GM18520 (cell line): ENCODE measurements around the gene TMCC1.
"Not testable (repeated sequence)": the region's sequence is repeated elsewhere in the genome, so short reads cannot be mapped to it uniquely, and the experiment has no call there.

Experiments
- ATAC-seq: cut with Tn5 transposase; IDR thresholded peaks from one replicate; pipeline ENCODE4 v1.9.1; 2021; ENCODE audit not compliant: unreplicated experiment

Gene TMCC1

DNA sequence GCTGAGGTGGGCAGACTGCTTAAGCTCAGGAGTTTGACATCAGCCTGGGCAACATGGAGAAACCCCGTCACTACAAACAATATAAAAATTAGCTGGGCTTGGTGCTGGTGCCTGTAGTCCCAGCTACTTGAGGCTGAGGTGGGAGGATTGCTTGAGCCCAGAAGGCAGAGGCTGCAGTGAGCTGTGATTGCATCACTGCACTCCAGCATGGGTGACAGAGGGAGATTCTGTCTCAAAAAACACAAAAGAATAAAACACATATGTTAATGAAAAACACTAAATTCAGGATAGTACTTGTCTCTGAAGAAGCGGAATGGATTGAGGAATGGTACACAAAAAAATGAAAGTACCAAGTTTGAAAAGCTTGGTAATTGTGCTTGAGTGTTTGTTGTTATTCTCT lies 159.1 kb downstream of the TMCC1 start:
- ATAC-seq, result no peak

DNA sequence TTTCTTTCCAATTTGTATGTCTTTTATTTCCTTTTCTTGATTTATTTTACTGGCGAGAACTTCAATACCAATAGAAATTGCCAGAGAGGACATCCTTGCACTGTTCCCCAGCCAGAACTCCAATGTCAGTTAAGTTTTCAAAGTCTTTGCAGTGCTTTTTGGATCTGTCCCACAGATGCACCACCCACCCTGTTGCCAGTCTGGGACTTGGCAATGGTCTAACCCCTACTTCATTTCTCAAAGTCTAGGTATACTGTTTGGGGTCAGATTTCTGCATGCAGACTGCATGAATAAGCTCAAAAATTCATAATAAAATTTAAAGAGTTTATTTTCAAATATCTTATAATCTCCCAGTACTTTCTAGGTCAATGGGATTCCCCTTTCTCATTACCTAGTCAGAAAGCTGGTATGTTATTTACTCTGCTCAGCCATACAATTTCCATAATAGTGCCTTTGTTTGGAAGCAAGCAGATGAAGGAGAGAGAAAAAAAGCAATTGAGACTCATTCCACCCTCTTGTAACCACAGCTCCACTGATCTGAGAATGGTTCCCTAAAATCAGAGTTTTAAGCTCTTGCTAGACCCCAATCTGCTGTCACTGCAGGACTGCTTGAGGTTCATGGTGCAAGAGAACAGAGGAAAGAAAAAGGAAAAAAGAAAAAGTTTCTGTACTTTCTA lies 161.2 kb downstream of the TMCC1 start:
- ATAC-seq, result no peak

DNA sequence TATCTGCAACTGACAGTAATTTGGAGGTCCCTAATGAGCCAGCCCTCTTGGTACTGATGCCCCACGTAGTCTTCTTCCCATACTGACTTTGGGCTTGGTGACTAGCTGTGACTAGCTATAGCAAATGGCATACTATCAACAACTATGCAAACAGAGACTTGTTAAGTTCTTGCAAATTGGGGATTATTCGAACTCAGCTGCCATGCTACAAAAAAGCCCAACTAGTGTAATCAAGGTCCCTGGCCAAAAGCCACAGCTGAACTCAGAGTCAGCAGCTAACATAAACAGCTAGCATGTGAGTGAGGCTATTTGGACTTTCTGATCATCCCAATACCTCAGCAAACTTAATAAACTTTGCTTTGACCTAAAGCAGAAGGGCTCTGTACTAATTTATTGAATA lies 165.8 kb downstream of the TMCC1 start:
- no peak for ATAC-seq

DNA sequence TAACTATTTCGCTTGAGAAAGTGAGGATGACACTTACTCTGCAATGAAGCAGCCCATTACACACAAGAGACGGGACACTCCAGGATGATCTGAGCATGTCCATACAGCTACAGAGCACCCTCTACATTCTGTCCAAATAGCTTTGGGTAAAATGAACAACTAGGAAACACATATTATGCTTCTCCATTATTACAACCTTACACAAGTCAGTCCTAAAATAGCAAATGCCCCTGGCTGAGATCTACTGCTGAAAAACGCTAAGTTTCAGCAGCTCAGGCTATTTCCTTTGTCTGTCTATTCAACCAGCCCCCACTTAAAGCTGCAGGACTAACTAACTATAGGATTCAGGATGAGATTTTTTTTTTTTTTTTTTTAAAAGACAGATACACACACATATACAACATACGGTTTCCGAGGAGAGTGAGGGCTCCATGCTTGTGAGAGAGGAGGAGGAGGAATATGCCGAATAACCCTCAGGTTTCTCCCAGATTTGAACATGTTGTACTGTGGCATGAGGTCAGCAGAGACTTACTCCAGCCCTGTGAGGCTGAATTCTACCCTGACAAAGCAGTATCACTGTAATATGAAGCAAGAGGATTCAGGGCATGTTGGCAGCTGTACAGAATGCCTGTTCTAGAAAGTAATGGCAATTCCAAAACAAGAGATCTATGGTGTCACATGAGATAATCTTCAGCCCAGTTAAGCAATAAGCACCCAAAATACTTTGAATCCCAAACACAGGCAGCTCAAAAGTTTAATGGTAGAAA lies 169.8 kb downstream of the TMCC1 start:
- no peak for ATAC-seq

DNA sequence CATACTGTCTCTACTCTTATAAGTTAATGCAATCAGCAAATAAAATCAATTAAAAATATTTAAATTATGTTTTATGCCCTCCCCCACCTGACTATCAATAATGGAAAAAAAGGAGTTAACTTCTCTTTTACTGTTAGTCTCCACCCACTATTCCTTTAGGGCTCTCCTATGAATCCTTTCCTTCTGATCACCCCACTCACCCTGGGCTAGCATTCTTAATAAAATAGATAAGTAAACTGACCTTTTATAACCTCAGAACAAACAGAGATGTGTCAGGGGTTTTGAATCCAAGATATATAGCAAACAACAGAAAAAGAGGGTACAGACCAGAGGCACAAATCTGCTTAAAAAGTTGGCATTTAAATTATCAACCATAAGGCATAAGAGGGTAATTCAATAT lies 171.0 kb downstream of the TMCC1 start:
- ATAC-seq, result no peak

DNA sequence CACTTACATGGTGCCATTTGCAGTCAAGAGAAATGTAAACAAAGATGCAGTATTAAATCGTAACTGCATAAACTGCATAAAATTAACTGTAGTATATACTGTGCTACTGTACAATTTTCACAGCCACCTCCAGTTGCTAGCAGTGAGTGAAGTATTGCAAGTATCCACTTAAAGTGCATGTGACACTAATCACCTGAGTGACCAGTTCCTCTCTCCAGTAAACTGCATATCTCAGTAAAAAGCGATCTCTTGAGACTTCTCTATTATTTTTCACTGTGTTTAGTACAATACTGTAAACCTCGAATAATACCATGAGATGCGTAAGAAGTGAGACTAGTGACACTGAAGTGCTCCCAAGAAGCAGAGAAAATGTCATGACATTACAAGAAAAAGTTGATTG lies 175.3 kb downstream of the TMCC1 start:
- no peak for ATAC-seq

DNA sequence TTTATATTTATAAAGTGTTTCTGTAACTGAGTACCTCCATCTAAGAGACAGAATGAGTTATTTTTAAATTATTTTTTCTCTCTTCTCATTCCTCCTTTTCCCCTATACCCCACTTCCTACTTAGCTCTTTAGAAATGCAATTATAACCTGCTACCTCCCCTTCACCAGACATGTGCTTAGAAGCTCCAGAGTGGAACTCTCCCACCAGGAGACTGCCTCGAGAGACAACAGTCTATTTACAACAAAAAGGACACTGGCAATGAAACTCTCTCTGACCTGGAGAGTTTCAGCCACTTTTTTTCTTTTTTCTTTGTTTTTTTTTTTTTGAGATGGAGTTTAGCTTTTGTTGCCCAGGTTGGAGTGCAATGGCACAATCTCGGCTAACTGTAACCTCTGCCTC lies 177.7 kb downstream of the TMCC1 start:
- no peak for ATAC-seq

DNA sequence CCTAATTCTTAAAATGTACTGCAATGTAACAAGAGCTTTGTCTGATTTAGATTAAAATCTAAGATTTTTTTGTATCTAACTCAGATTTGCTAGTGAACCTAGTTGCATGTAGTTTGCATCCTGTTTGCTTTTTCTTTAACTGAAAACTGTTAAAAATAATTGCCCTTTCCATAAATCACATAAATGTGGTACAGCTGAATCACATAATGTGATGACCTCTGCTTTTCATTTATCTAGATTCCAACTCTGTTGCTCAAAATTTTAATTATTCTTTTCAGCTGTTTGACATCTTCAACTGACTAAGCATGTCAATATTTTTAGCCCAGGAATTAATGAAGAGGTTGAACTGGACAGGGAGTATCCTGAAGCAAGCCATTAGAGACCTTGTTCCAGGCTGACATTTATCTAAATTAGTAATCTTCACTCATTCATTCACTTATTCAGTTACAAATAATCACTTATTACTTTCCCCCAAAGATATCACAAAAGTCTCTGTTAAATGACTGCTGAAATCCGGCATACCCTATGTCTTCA lies 185.1 kb downstream of the TMCC1 start:
- no peak for ATAC-seq

DNA sequence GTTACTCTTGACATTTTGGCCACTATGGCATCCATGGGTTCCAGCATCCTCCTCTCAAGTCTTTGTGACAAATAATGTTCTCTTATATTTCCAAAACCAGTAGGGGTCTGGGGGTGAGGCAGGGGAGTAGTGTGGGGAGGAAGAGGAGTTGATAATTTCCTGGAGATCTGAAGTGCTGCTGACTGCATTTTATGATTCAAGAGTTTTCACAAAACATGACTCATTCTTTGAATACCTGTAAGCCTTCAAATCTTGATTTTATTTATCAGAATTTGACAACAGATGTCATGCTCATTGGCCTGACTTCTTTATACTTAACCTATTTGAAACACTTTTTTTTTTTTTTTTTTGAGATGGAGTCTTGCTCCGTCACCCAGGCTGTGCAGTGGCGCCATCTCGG lies 188.2 kb downstream of the TMCC1 start:
- no peak for ATAC-seq

DNA sequence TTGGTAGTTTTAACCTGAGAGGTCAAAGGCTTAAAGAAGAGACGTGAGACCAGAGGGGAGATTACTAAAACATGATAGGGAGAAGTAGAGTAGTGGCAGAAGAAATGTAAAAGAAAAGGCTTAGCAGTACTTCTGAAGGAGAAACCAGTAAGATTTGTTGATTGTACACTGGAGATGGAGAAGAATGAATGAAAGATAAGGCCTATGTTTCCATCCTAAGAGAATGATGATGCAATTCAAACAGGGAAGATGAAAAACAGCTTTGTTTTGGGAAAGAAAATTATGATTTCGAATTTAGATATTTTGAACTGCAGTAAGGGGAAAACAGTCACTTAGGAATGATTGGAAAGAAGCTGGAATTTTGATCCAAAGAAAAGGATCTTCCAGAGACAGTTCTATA lies 189.6 kb downstream of the TMCC1 start:
- no peak for ATAC-seq

DNA sequence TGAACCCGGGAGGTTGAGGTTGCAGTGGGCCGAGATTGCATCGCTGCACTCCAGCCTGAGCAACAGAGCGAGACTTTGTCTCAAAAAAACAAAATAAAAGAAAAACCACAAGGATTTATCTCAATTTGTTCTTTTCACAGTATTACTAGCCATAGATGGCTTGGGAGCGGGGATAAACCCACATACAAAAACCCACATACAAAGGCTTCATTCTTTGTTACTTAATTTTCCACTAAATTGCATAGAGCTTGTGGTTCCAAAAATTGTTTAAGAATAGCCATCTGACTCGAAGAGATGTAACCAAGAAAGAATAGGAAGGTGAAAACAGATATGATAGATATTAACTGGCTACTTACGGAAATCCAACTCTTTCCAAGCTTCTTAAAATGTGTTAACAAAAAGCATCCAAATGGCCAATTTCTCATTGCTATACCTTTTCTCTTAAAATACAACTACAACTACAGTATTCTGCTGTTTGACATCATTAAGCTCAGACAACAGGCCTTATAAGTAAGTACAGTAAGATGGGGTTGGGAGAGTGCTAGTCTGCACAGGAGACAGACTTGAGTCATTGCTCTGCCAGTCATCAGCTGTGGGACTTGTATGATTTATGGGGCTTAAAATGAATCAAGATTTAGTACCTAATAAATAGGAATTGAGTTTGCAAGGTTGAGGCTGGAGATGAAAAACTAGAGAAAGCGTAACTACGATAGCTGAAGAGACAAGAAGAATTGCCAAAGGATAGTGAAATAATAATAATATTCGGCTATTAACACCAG lies 190.4 kb downstream of the TMCC1 start:
- no peak for ATAC-seq

DNA sequence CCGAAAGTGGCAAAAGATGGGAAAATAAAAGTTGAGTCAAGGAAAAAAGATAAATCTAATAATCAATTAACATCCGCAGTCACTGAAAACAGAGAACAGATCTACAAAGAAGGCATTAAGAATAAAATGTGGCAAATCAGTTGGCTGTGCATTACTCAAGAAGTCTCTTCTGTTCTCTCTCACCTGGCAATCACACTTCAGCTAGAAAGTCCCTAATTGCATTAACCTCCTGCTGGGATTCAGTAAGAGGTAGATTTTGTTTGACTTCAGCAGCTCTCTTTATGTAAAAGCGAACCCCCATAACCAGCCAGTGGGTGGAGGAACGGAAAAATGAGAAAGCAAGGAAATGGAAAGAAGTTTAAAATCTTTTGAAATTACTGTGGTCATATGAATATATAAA lies 192.3 kb downstream of the TMCC1 start:
- no peak for ATAC-seq

DNA sequence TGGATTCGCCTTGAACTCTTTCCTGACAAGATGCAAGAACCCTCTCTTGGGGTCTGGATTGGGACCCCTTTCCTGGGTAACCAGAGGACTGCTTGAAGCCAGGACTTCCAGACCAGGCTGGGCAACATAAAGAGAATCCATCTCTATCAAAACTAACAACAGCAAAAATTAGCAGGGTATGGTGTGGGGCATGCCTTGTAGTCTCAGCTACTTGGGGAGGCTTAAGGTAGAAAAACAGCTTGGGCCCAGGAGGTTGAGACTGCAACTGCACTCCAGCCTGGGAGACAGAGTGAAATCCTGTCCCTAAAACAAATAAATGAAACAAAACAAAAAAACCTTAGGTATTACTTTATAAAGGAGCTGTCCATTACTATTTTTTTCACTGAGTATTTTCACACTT lies 193.9 kb downstream of the TMCC1 start:
- ATAC-seq, result no peak

DNA sequence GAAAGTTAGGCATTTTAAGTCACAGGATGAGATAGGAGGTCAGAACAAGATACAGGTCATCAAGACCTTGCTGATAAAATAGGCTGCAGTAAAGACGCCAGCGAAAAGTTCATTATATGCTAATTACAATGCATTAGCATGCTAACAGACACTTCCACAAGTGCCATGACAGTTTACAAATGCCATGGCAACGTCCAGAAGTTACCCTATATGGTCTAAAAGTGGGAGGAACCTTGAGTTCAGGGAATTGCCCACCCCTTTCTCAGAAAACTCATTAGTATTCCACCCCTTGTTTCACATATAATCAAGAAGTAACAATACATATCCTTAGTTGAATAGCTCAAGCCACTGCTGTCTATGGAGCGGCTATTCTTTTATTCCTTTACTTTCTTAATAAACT lies 194.3 kb downstream of the TMCC1 start:
- no peak for ATAC-seq

DNA sequence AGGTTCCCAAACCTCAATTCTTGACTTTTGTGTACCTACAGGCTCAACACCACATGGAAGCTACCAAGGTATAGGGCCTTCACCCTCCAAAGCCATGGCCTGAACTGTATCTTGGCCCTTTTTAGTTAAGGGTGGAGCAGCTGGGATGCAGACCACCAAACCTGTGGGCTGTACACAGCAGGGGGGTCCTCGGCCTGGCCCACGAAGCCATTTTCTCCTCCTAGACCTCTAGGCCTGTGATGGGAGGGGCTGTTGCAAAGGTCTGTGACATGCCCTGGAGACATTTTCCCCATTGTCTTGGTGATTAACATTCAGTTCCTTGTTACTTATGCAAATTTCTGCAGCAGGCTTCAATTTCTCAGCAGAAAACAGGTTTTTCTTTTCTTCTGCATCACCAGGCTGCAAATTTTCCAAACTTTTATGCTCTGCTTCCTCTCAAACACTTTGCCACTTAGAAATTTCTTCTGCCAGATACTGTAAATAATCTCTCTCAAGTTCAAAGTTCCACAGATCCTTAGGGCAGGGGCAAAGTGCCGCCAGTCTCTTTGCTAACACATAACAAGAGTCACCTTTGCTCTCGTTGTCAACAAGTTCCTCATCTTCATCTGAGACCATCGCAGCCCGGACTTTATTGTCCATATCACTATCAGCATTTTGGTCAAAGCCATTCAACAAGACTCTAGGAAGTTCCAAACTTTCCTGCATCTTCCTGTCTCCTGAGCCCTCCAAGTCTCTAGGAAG lies 196.1 kb downstream of the TMCC1 start:
- no peak for ATAC-seq

DNA sequence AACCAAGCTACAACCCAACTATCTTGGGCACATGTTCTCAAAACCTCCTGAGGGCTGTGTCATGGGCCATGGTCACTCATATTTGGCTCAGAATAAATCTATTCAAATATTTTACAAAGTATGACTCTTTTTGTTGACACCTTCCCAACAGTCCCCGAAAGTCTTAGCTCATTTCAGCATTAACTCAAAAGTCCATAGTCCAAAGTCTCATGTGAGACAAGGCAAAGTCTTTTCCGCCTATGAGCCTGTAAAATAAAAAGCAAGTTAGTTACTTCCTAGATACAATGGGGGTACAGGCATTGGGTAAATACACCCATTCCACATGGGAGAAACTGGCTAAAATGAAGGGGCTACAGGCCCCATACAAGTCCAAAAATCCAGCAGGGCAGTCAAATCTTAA lies 197.1 kb downstream of the TMCC1 start:
- not testable (repeated sequence) for ATAC-seq

DNA sequence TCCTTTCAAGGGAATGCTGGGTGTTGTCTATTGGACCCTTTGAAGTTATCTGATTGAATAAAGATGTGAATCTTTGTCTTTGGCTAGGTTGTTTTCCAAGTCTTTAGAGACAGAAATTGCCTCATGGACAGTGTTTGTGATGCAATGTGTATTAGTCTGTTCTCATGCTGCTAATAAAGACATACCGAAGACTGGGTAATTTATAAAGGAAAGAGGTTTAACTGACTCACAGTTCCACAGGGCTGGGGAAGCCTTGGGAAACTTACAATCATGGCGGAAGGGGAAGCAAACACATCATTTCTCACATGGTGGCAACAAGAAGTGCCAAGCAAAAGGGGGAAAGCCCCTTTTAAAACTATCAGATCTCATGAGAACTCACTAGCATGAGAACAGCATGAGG lies 198.3 kb downstream of the TMCC1 start:
- ATAC-seq, result no peak

DNA sequence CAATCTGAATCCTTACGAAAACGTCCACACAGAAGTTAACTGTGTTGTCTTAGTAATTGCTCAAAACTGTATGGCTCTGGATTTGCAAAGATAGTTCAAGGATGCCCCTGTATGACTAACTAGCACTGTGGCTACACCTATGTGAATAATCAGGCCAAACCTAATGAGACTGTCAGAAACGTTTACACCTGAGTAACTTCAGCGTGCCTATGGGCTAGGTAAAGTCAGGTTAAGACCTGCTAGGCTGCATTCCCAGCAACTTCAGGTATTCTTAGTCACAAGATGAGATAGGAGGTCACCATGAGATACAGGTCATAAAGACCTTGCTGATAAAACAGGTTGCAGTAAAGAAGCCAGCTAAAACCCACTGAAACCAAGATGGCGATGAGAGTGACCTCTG lies 199.3 kb downstream of the TMCC1 start:
- no peak for ATAC-seq

DNA sequence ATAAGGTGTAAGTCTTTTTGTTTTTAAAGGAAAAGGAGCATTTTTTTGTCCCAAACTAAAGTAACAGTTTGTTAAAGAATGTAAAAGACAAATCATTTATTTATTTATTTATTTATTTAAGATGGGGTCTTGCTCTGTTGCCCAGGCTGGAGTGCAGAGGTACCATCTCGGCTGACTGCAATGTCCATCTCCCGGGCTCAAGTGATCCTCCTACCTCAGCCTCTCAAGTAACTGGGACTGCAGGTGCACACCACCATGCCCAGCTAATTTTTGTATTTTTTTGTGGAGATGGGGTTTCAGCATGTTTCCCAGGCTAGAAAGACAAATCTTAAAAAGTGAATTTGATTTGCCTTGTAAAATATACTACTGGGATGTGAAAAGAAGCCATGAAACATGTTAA lies 200.8 kb downstream of the TMCC1 start:
- no peak for ATAC-seq

DNA sequence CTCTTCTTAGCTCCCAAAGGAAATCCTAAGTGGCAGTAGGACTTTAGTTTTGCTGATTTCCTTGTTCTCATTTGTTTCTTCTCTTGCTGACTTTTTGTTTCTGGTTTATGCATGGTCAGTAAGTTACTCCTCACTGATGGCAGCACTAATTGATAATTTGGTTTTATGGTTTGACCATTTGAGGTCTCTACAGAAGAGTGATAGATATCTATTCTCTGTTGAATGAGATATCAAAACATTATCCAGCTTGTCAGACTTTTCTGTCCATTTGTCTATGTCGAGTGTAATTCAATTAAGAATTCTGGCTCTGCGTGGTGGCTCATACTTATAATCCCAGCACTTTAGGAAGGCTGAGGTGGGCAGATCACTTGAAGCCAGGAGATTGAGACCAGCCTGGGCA lies 202.5 kb downstream of the TMCC1 start:
- ATAC-seq, result no peak

DNA sequence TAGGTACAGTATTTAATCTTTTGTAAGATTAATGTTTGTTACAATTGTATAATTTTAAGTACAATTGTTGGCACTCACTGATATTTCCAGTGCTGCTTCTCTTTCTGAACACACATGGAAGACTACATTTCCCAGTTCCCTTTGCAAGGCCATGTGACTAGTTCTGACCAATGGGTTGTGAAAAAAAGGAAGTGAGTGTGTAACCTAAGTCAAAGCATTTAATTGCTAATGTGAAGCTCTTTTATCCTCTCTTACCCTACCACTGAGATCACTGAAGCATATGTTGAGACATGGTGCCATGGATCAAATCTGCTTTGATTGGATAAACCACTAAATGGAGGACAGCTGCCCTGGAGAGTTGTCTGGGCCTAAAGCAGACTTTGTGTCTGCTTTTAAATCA lies 203.1 kb downstream of the TMCC1 start:
- ATAC-seq, result peak; percentile 60
